SK-N-SH (cell line): ENCODE measurements around the gene POU6F2. TPM values are rescaled to one million over a fixed set of nuclear protein-coding genes. Genes with fewer than 3 reads are reported as not detected.

ENCODE experiments used
- CTCF ChIA-PET: fragments of 300-600, 350-600 bp; formaldehyde crosslinking; extraction: SDS; loops from one replicate; lab custom pipeline; 2021; lab: Yijun Ruan, JAX
- POLR2A ChIA-PET: fragments of 350-600 bp; sonication (Branson Sonifier 250); formaldehyde crosslinking; extraction: SDS; loops from one replicate; lab custom pipeline; 2020; ENCODE audit warnings: antibody characterized with exemption, inconsistent platforms; lab: Yijun Ruan, JAX
- DNase-seq: peaks from one replicate; pipeline ENCODE4 v3.0.0; 2012
- H2AFZ ChIP-seq: fragments of 200-600 bp; sonication (generic); 2 replicates; pipeline ENCODE4 v1.8.1; 2016; ENCODE audit warnings: antibody characterized with exemption, mild to moderate bottlenecking, low read depth
- H3F3A ChIP-seq: fragments of 200-600 bp; sonication (generic); replicated peaks from 2 replicates; pipeline ENCODE3; 2016; ENCODE audit warnings: antibody characterized with exemption, mild to moderate bottlenecking; ENCODE audit not compliant: insufficient read depth
- H3K27ac ChIP-seq, 2 experiments: fragments of 200-500 bp in 1 of 2; fragments of 200-600 bp in 1 of 2; sonication (Bioruptor generic) in 1 of 2; sonication (generic), shearing (Covaris generic) in 1 of 2; 2 replicates each; pipeline versions ENCODE4 v1.5.1 to v1.6.1; 2014 to 2016; ENCODE audit warnings: low read depth in 2 of 2, inconsistent platforms in 1 of 2, low read length in 1 of 2, mild to moderate bottlenecking in 1 of 2, mixed read lengths in 1 of 2
- H3K27me3 ChIP-seq: fragments of 200-600 bp; sonication (generic), shearing (Covaris generic); 2 replicates; pipeline ENCODE4 v1.6.1; 2016; ENCODE audit warnings: mixed run types; ENCODE audit not compliant: insufficient read depth
- H3K36me3 ChIP-seq, 2 experiments: fragments of 200-500 bp in 1 of 2; fragments of 200-600 bp in 1 of 2; sonication (Bioruptor generic) in 1 of 2; sonication (generic) in 1 of 2; replicated peaks in 1 of 2; 2 replicates each; pipeline versions ENCODE3 to v1.5.1; 2014 to 2016; ENCODE audit warnings: low read length in 1 of 2, mild to moderate bottlenecking in 1 of 2; ENCODE audit not compliant: insufficient read depth in 2 of 2, control insufficient read depth in 1 of 2
- H3K4me1 ChIP-seq, 2 experiments: fragments of 200-500 bp in 1 of 2; fragments of 200-600 bp in 1 of 2; sonication (Bioruptor generic) in 1 of 2; sonication (generic), shearing (Covaris generic) in 1 of 2; 2 replicates each; pipeline versions ENCODE4 v1.5.1 to v1.6.1; 2014 to 2016; ENCODE audit warnings: low read depth in 1 of 2, low read length in 1 of 2, mixed run types in 1 of 2; ENCODE audit not compliant: insufficient read depth in 2 of 2, control insufficient read depth in 1 of 2
- H3K4me2 ChIP-seq: fragments of 200-600 bp; sonication (generic), shearing (Covaris generic); 2 replicates; pipeline ENCODE4 v1.6.1; 2017; ENCODE audit warnings: mixed run types
- H3K4me3 ChIP-seq, 2 experiments: fragments of 200-500 bp in 1 of 2; fragments of 200-600 bp in 1 of 2; sonication (Bioruptor generic) in 1 of 2; sonication (generic), shearing (Covaris generic) in 1 of 2; 2 replicates each; pipeline versions ENCODE4 v1.5.1 to v1.8.1; 2014 to 2016; ENCODE audit warnings: low read depth in 2 of 2, inconsistent platforms in 1 of 2, low read length in 1 of 2, mild to moderate bottlenecking in 1 of 2, mixed read lengths in 1 of 2, moderate library complexity in 1 of 2
- H3K79me2 ChIP-seq: fragments of 200-600 bp; sonication (generic); 2 replicates; pipeline ENCODE4 v1.8.1; 2017; ENCODE audit warnings: mild to moderate bottlenecking; ENCODE audit not compliant: insufficient read depth
- H3K9ac ChIP-seq: fragments of 200-600 bp; sonication (generic); 2 replicates; pipeline ENCODE4 v1.6.1; 2017; ENCODE audit warnings: mixed run types
- H3K9me2 ChIP-seq: fragments of 200-600 bp; sonication (generic); 2 replicates; pipeline ENCODE4 v1.6.1; 2017; ENCODE audit warnings: mixed run types
- H3K9me3 ChIP-seq: fragments of 200-600 bp; sonication (generic); 2 replicates; pipeline ENCODE4 v1.6.1; 2017; ENCODE audit warnings: mixed run types, mild to moderate bottlenecking, moderate library complexity
- H4K20me1 ChIP-seq: fragments of 200-600 bp; sonication (generic); 2 replicates; pipeline ENCODE4 v1.6.1; 2017; ENCODE audit warnings: mild to moderate bottlenecking, mixed run types; ENCODE audit not compliant: insufficient read depth
- EP300 ChIP-seq, 2 experiments: IDR thresholded peaks; 2 replicates each; pipeline versions ENCODE4 v1.4.0 to v1.6.1; 2012; ENCODE audit warnings: borderline replicate concordance in 1 of 2, low read depth in 1 of 2, low read length in 1 of 2
- FOXM1 ChIP-seq: IDR thresholded peaks from 2 replicates; pipeline ENCODE4 v1.4.0; 2012; ENCODE audit warnings: low read depth, mild to moderate bottlenecking
- GATA2 ChIP-seq: sonication (generic); formaldehyde crosslinking; IDR thresholded peaks from 2 replicates; pipeline ENCODE4 v1.5.0; 2020; ENCODE audit warnings: mild to moderate bottlenecking, missing genetic modification reagents
- JUND ChIP-seq: IDR thresholded peaks from 2 replicates; pipeline ENCODE4 v1.4.0; 2012
- NFIC ChIP-seq: IDR thresholded peaks from 2 replicates; pipeline ENCODE4 v1.4.0; 2012; ENCODE audit warnings: borderline replicate concordance
- PBX3 ChIP-seq: IDR thresholded peaks from 2 replicates; pipeline ENCODE4; 2012
- POLR2AphosphoS5 ChIP-seq: IDR thresholded peaks from 2 replicates; pipeline ENCODE4 v1.6.1; 2012; ENCODE audit warnings: low read depth, low read length
- RXRA ChIP-seq: IDR thresholded peaks from 2 replicates; pipeline ENCODE4 v1.4.0; 2012; ENCODE audit warnings: low read depth, mild to moderate bottlenecking, borderline replicate concordance
- SIN3A ChIP-seq: IDR thresholded peaks from 2 replicates; pipeline ENCODE4 v1.6.1; 2012; ENCODE audit warnings: low read depth, mild to moderate bottlenecking, low read length, moderate library complexity, borderline replicate concordance
- SMC3 ChIP-seq: IDR thresholded peaks from 2 replicates; pipeline ENCODE4 v1.6.1; 2012; ENCODE audit warnings: low read depth, low read length, improper control_type of control experiment
- TCF12 ChIP-seq: IDR thresholded peaks from 2 replicates; pipeline ENCODE4 v1.4.0; 2012
- TEAD4 ChIP-seq: IDR thresholded peaks from 2 replicates; pipeline ENCODE4 v1.4.0; 2012; ENCODE audit warnings: mild to moderate bottlenecking, borderline replicate concordance; ENCODE audit not compliant: insufficient read depth
- ZBTB33 ChIP-seq: IDR thresholded peaks from 2 replicates; pipeline ENCODE4 v1.4.0; 2012; ENCODE audit warnings: low read depth, borderline replicate concordance
- WGBS: methylation state at CpG from one replicate; pipeline ENCODE4 v1.1.6; 2017; ENCODE audit warnings: low lambda C conversion rate; 5-methylcytosine and 5-hydroxymethylcytosine counted together
- polyA plus RNA-seq, 3 experiments: library from polyadenylated mRNA; depleted of rRNA; stranded (reverse); fragments of >200 nt; gene quantifications; 2 replicates each; pipeline ENCODE4 v1.2.3, GENCODE V29; 2012

The POU6F2 gene
- polyA plus RNA-seq, 1 of the 3 experiments (the other 2 are of a cell fraction), result under 0.01 TPM

- Histone ChIP-seq H3K36me3 (no peaks in the 10 kb centered on the region), H3K4me3 (no peak overlapping the region), H4K20me1 (no peaks in the 10 kb centered on the region), H3K27ac (no peak overlapping the region), H3K9ac (no peak overlapping the region), H3K27me3 (peaks cover 11% of the 10 kb centered on the region; the same call in 1 of the 2 replicates), H3K9me3 (no peaks in the 10 kb centered on the region), H3K9me2 (no peaks in the 10 kb centered on the region), H3K4me2 (no peak overlapping the region), H3K4me1 (no peaks in the 10 kb centered on the region), H3F3A (no peaks in the 10 kb centered on the region), H2AFZ (no peak overlapping the region), H3K79me2 (no peaks in the 10 kb centered on the region)
- ChIA-PET CTCF (no interaction called here), POLR2A (no interaction called here)
- TF ChIP-seq RXRA (no peak), SIN3A (no peak), FOXM1 (no peak), GATA2 (no peak), SMC3 (no peak)
- no peak for DNase-seq
- 1% methylated on average over 1 of the region's 1 CpG for WGBS
Observed at GRCh38 chr7:39221901-39222300, 244.2 kb downstream of the POU6F2 start.

GRCh38 chr7:39228946-39229345 lies 251.2 kb downstream of the POU6F2 start:
- Histone ChIP-seq H3K27ac (no peak overlapping the region), H3K36me3 (no peaks in the 10 kb centered on the region), H3K4me2 (no peak overlapping the region), H3K79me2 (no peaks in the 10 kb centered on the region), H2AFZ (no peak overlapping the region), H3K27me3 (peaks cover 13% of the 10 kb centered on the region; the same call in 1 of the 2 replicates), H3K9me2 (no peaks in the 10 kb centered on the region), H3K9ac (no peak overlapping the region), H3K9me3 (no peaks in the 10 kb centered on the region), H3F3A (no peaks in the 10 kb centered on the region), H3K4me3 (no peak overlapping the region), H4K20me1 (no peaks in the 10 kb centered on the region), H3K4me1 (no peaks in the 10 kb centered on the region)
- ChIA-PET CTCF (interaction anchor here (0.8 to 1.0 kb wide), 2 partner anchors 16 to 156 kb away, joined by 3 read pairs; no protein-coding TSS in a partner anchor), POLR2A (no interaction called here)
- DNase-seq, result no peak
- WGBS, result 20% methylated on average over 3 of the region's 3 CpGs
- TF ChIP-seq SIN3A, result no peak
- peak; percentile 66 for TF ChIP-seq JUND
- no peak for TF ChIP-seq ZBTB33
- no peak for TF ChIP-seq RXRA
- TF ChIP-seq EP300 (IDR thresholded peaks at IDR 0.05; ENCODE audit: borderline replicate concordance in 1 of 2, low read depth in 1 of 2, low read length in 1 of 2), result peak in 1 of 2 experiments; percentile 27; a peak in 1 of 4 replicates
- peak; percentile 58 for TF ChIP-seq TCF12
- no peak for TF ChIP-seq GATA2
- peak; percentile 64 for TF ChIP-seq PBX3
- TF ChIP-seq POLR2AphosphoS5, result 0 out of 2 replicates have a peak, but pooled peaks have one; percentile 17
- peak; percentile 44 for TF ChIP-seq NFIC
- 0 out of 2 replicates have a peak, but pooled peaks have one; percentile 42 for TF ChIP-seq TEAD4
